ENCODE measurements around the gene MPP2.

GRCh38 chr17:43950554-43950953, 43.2 kb upstream of the MPP2 start:
- TF ChIP-seq EZH2phosphoT487 (IDR thresholded peaks at IDR 0.05; ENCODE audit: insufficient read depth, low read depth) (no peak), EZH2 (IDR thresholded peaks at IDR 0.05; ENCODE audit: insufficient read depth, poor library complexity, severe bottlenecking) (no peak)

Data from GM23248 (cell line).